ENCODE measurements around the gene CACNA1B.

CACNA1B gene

GRCh38 chr9:138006576-138007233 lies 129.1 kb downstream of the CACNA1B start:
- Histone ChIP-seq H3K9me3 (ENCODE audit: control insufficient read depth, low read length) (no peaks in the 10 kb centered on the region), H3K4ac (ENCODE audit: low read depth in 1 of 2, low read length in 2 of 2) (no peak overlapping the region), H3K27ac (ENCODE audit: low read length, poor library complexity, severe bottlenecking) (no peak overlapping the region), H3K4me1 (ENCODE audit: control insufficient read depth, insufficient read depth, low read depth, low read length) (no peaks in the 10 kb centered on the region), H2BK120ac (ENCODE audit: low read depth, low read length) (no peak overlapping the region), H3K36me3 (ENCODE audit: control insufficient read depth in 1 of 2, insufficient read depth in 2 of 2, low read depth in 1 of 2, low read length in 2 of 2) (no peaks in the 10 kb centered on the region), H2AFZ (ENCODE audit: low read depth, low read length) (no peak overlapping the region), H4K91ac (ENCODE audit: low read length) (peak overlapping the region; percentile 46), H3K14ac (ENCODE audit: low read length in 2 of 2) (no peak overlapping the region), H2BK12ac (ENCODE audit: low read length in 2 of 2) (no peak overlapping the region), H3K18ac (ENCODE audit: low read depth in 1 of 2, low read length in 2 of 2) (no peak overlapping the region), H3K4me3 (ENCODE audit: insufficient read depth in 1 of 2, low read depth in 1 of 2, low read length in 2 of 2) (no peak overlapping the region), H2BK5ac (ENCODE audit: low read depth, low read length, poor library complexity, severe bottlenecking) (no peak overlapping the region), H4K8ac (ENCODE audit: low read length) (peak overlapping the region; percentile 13), H2BK15ac (ENCODE audit: low read depth, poor library complexity, severe bottlenecking) (no peak overlapping the region), H2AK5ac (ENCODE audit: low read length, severe bottlenecking) (no peak overlapping the region), H3K4me2 (ENCODE audit: low read length, poor library complexity, severe bottlenecking) (no peak overlapping the region), H3K9ac (ENCODE audit: low read length) (no peak overlapping the region), H3K79me1 (replicated peaks; ENCODE audit: low read length, poor library complexity, severe bottlenecking) (no peaks in the 10 kb centered on the region), H3K27me3 (ENCODE audit: control insufficient read depth in 1 of 2, insufficient read depth in 1 of 2, low read length in 2 of 2) (peaks cover 0 to 11% of the 10 kb centered on the region in 2 experiments), H3K23ac (ENCODE audit: low read length in 2 of 2) (no peak overlapping the region)
- WGBS = 90% methylated on average over 25 of the region's 25 CpGs
- no peak for DNase-seq

DNA sequence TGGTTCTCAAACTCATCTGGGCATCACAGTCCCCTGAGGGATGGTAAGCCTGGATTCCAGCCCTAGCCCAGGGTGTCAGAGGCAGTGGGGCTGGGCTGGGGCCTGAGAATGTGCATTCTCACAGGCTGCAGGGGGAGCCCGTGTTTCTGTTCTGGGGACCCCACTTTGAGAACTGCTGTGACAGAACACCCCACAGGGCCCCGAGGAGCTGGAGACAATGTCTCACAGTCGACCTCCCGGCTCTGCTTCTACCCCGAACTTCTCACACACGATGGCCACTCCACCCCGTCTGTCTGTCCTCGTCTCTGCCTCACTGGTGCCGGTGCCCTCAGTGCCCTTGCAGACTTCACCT lies 130.0 kb downstream of the CACNA1B start:
- no peaks in the 10 kb centered on the region for H3K36me3 ChIP-seq (ENCODE audit: control insufficient read depth in 1 of 2, insufficient read depth in 2 of 2, low read depth in 1 of 2, low read length in 2 of 2)
- no peak overlapping the region for H2BK5ac ChIP-seq (ENCODE audit: low read depth, low read length, poor library complexity, severe bottlenecking)
- H2BK120ac ChIP-seq (ENCODE audit: low read depth, low read length) = no peak overlapping the region
- H3K9ac ChIP-seq (ENCODE audit: low read length) = no peak overlapping the region
- peaks cover 0 to 16% of the 10 kb centered on the region in 2 experiments for H3K27me3 ChIP-seq (ENCODE audit: control insufficient read depth in 1 of 2, insufficient read depth in 1 of 2, low read length in 2 of 2)
- no peak overlapping the region for H3K4me3 ChIP-seq (ENCODE audit: insufficient read depth in 1 of 2, low read depth in 1 of 2, low read length in 2 of 2)
- H4K8ac ChIP-seq (ENCODE audit: low read length) = no peak overlapping the region
- no peaks in the 10 kb centered on the region for H3K79me1 ChIP-seq (replicated peaks; ENCODE audit: low read length, poor library complexity, severe bottlenecking)
- no peak overlapping the region for H3K18ac ChIP-seq (ENCODE audit: low read depth in 1 of 2, low read length in 2 of 2)
- no peak overlapping the region for H2AK5ac ChIP-seq (ENCODE audit: low read length, severe bottlenecking)
- no peak overlapping the region for H3K27ac ChIP-seq (ENCODE audit: low read length, poor library complexity, severe bottlenecking)
- H3K14ac ChIP-seq (ENCODE audit: low read length in 2 of 2) = no peak overlapping the region
- H2BK15ac ChIP-seq (ENCODE audit: low read depth, poor library complexity, severe bottlenecking) = no peak overlapping the region
- no peaks in the 10 kb centered on the region for H3K4me1 ChIP-seq (ENCODE audit: control insufficient read depth, insufficient read depth, low read depth, low read length)
- H4K91ac ChIP-seq (ENCODE audit: low read length) = no peak overlapping the region
- no peak overlapping the region for H2AFZ ChIP-seq (ENCODE audit: low read depth, low read length)
- H3K4ac ChIP-seq (ENCODE audit: low read depth in 1 of 2, low read length in 2 of 2) = no peak overlapping the region
- H2BK12ac ChIP-seq (ENCODE audit: low read length in 2 of 2) = no peak overlapping the region
- H3K9me3 ChIP-seq (ENCODE audit: control insufficient read depth, low read length) = no peaks in the 10 kb centered on the region
- H3K4me2 ChIP-seq (ENCODE audit: low read length, poor library complexity, severe bottlenecking) = no peak overlapping the region
- WGBS = 87% methylated on average over 9 of the region's 9 CpGs
- H3K23ac ChIP-seq (ENCODE audit: low read length in 2 of 2) = no peak overlapping the region
- no peak for DNase-seq

- no peaks in the 10 kb centered on the region for H3K36me3 ChIP-seq (ENCODE audit: control insufficient read depth in 1 of 2, insufficient read depth in 2 of 2, low read depth in 1 of 2, low read length in 2 of 2)
- H2BK120ac ChIP-seq (ENCODE audit: low read depth, low read length) = no peak overlapping the region
- H4K91ac ChIP-seq (ENCODE audit: low read length) = peak overlapping the region; percentile 16
- no peak overlapping the region for H3K18ac ChIP-seq (ENCODE audit: low read depth in 1 of 2, low read length in 2 of 2)
- no peak overlapping the region for H3K14ac ChIP-seq (ENCODE audit: low read length in 2 of 2)
- no peak overlapping the region for H3K4me3 ChIP-seq (ENCODE audit: insufficient read depth in 1 of 2, low read depth in 1 of 2, low read length in 2 of 2)
- no peak overlapping the region for H3K4ac ChIP-seq (ENCODE audit: low read depth in 1 of 2, low read length in 2 of 2)
- no peak overlapping the region for H3K27ac ChIP-seq (ENCODE audit: low read length, poor library complexity, severe bottlenecking)
- H3K9ac ChIP-seq (ENCODE audit: low read length) = no peak overlapping the region
- no peak for DNase-seq
- no peak overlapping the region for H4K8ac ChIP-seq (ENCODE audit: low read length)
- 78% methylated on average over 15 of the region's 15 CpGs for WGBS
- H2BK5ac ChIP-seq (ENCODE audit: low read depth, low read length, poor library complexity, severe bottlenecking) = no peak overlapping the region
- no peak overlapping the region for H2BK15ac ChIP-seq (ENCODE audit: low read depth, poor library complexity, severe bottlenecking)
- H2AFZ ChIP-seq (ENCODE audit: low read depth, low read length) = no peak overlapping the region
- no peaks in the 10 kb centered on the region for H3K9me3 ChIP-seq (ENCODE audit: control insufficient read depth, low read length)
- H2BK12ac ChIP-seq (ENCODE audit: low read length in 2 of 2) = no peak overlapping the region
- no peaks in the 10 kb centered on the region for H3K79me1 ChIP-seq (replicated peaks; ENCODE audit: low read length, poor library complexity, severe bottlenecking)
- no peaks in the 10 kb centered on the region for H3K4me1 ChIP-seq (ENCODE audit: control insufficient read depth, insufficient read depth, low read depth, low read length)
- no peak overlapping the region for H3K4me2 ChIP-seq (ENCODE audit: low read length, poor library complexity, severe bottlenecking)
- H3K23ac ChIP-seq (ENCODE audit: low read length in 2 of 2) = no peak overlapping the region
- peaks cover 0 to 16% of the 10 kb centered on the region in 2 experiments for H3K27me3 ChIP-seq (ENCODE audit: control insufficient read depth in 1 of 2, insufficient read depth in 1 of 2, low read length in 2 of 2)
- H2AK5ac ChIP-seq (ENCODE audit: low read length, severe bottlenecking) = no peak overlapping the region
Observed at GRCh38 chr9:138007918-138008841, 130.6 kb downstream of the CACNA1B start.

- Histone ChIP-seq H3K4me2 (ENCODE audit: low read length, poor library complexity, severe bottlenecking) (no peak overlapping the region), H3K4me1 (ENCODE audit: control insufficient read depth, insufficient read depth, low read depth, low read length) (no peaks in the 10 kb centered on the region), H3K4me3 (ENCODE audit: insufficient read depth in 1 of 2, low read depth in 1 of 2, low read length in 2 of 2) (peak overlapping the region in 1 of 2 experiments; percentile 7), H3K36me3 (ENCODE audit: control insufficient read depth in 1 of 2, insufficient read depth in 2 of 2, low read depth in 1 of 2, low read length in 2 of 2) (no peaks in the 10 kb centered on the region), H3K79me1 (replicated peaks; ENCODE audit: low read length, poor library complexity, severe bottlenecking) (no peaks in the 10 kb centered on the region), H2BK5ac (ENCODE audit: low read depth, low read length, poor library complexity, severe bottlenecking) (no peak overlapping the region), H3K27ac (ENCODE audit: low read length, poor library complexity, severe bottlenecking) (no peak overlapping the region), H2BK120ac (ENCODE audit: low read depth, low read length) (no peak overlapping the region), H3K14ac (ENCODE audit: low read length in 2 of 2) (no peak overlapping the region), H2BK15ac (ENCODE audit: low read depth, poor library complexity, severe bottlenecking) (no peak overlapping the region), H4K8ac (ENCODE audit: low read length) (no peak overlapping the region), H2BK12ac (ENCODE audit: low read length in 2 of 2) (no peak overlapping the region), H2AFZ (ENCODE audit: low read depth, low read length) (no peak overlapping the region), H3K9ac (ENCODE audit: low read length) (no peak overlapping the region), H2AK5ac (ENCODE audit: low read length, severe bottlenecking) (no peak overlapping the region), H4K91ac (ENCODE audit: low read length) (no peak overlapping the region), H3K18ac (ENCODE audit: low read depth in 1 of 2, low read length in 2 of 2) (no peak overlapping the region), H3K23ac (ENCODE audit: low read length in 2 of 2) (no peak overlapping the region), H3K9me3 (ENCODE audit: control insufficient read depth, low read length) (no peaks in the 10 kb centered on the region), H3K27me3 (ENCODE audit: control insufficient read depth in 1 of 2, insufficient read depth in 1 of 2, low read length in 2 of 2) (peaks cover 0 to 16% of the 10 kb centered on the region in 2 experiments), H3K4ac (ENCODE audit: low read depth in 1 of 2, low read length in 2 of 2) (no peak overlapping the region)
- no peak for DNase-seq
- WGBS = 89% methylated on average over 17 of the region's 17 CpGs
Observed at GRCh38 chr9:138009016-138009802, 131.6 kb downstream of the CACNA1B start.
